HG03280 (cell line): ENCODE measurements around the gene PIGC.
"Not testable (repeated sequence)": the region's sequence is repeated elsewhere in the genome, so short reads cannot be mapped to it uniquely, and the experiment has no call there.

ENCODE experiments used
- ATAC-seq: cut with Tn5 transposase; IDR thresholded peaks from one replicate; pipeline ENCODE4 v1.9.1; 2021; ENCODE audit warnings: mild to moderate bottlenecking, moderate library complexity; ENCODE audit not compliant: unreplicated experiment

The PIGC gene

DNA sequence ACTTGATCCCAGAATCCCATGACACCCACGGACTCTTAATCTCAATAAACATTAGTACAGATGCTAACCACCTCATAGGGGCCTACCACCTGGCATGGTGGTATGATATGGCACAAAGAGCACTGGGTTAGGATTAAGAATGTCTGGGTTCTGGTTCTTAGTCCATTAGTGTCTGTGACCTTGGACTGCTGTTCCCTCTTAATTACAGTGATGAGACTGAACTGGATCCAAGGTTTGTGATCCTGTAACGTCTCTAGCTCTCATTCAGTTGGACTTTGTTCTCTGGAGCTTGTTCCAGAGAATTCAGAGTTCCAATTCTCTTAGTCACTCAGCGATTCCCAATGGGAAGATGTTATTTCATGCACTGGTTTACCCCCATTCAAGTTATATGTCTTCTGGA lies 23.6 kb upstream of the PIGC start:
- ATAC-seq = no peak

DNA sequence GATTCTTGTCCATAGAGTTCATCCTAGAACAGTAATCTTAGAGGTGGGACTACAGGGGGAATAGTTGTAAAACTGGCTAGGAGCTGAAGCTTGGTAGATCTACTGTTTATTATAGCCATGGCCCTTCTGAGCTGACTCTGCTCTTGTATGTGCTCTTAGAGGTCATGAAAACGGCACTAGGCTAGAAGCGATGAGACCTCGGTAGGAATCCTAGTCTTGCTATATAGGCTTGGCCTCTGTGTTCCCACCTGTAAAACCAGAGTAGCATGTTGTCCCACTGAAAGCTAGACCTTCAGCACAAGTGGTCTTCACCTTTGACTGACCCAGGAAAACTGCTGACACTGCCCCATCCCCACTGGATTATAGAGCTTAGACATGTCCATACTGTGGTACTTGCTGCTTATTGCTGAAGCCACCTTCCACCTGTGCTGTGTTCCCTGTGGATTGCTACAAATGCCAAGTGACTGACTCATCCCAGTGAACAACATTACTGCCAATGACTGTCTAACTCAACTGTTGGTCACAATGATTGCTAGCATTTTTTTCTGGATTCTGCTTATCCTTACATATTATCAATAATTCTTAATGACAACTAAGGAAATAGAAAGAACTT lies 23.0 kb upstream of the PIGC start:
- ATAC-seq = no peak

DNA sequence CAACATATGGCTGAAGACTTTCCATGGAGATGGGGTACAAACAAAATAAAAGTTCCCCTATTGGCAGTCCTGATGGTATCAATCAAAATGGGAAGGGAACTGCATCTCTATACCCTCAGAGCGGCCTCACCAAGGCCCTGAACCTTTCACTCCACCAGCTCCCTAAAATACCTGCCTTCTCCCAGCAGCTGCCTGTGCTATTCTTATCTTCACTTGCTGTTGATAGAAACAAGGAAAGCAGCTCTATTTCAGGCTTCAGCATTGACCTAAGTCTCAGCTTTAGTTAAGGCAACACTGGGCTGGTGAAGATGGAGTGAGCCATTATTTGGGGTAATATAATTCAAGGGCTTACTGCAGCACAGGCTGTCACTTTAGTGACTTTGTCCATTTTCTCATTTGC lies 21.7 kb upstream of the PIGC start:
- ATAC-seq = no peak

DNA sequence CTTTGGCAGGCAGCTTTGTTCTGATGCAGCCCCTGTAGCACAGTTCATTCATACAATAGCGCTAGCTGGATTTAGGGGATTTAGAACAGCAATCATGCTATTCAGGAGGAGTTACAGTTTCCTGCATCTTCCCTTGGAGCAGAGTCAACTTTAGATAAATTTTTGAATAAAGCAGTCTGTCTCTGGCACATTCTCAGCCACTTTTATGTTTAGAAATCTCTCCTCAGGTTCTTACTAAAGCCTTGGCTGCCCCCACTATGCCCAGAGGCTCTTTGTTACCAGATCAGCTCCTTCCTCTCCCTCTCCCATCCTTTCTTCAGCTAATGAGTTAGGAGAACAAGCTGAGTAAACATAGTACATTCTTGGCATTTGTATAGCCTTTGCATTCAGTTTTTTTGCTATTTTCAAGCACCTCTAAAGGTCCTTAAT lies 17.0 kb upstream of the PIGC start:
- no peak for ATAC-seq

DNA sequence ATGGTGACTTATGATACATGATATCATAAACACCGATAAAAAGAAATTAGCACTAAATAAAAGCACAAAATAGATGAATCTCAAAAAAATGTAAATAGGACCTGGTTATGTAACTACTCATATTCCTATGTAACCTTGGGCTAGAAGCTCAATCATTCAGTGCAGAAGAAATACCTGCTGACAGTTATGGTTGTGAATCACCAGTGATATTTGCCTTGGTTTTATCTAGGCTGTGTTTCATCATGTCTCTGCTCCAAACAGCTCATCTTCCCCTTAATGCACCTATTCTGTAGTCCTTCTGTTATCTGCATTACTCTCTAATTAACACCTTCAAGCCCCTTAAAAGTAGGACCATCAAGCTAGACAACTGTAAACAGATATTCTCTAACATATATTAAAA lies 16.3 kb upstream of the PIGC start:
- ATAC-seq = no peak

DNA sequence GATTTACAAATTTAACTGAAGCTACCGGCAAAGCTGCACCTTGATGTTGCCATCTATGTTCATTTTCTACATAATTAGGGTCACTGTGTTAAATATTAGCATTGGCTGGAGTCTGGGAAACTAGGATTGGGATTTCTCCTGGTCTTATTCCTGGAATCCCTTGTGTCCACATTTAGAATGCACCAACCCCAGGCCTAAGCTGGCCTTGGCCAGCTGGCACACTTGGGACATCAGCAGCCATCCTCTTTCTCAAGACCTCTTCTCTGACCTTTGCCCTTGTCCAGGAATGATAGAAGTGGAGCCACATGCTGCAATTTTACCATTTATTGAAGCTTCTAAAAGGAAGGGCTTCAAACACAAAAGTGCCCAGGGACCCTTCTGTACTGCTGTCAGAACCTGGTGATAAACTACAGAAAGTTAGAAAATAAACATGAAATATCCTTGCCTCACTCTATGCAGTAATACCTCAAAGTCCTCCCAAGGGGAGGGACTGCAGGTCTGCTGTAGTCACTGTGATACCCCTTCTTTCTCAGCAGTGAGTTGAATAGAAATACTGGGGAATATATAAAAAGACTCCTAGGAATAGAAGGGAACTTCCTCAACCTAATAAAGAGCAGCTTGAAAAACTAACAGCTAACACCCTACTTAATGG lies 13.7 kb upstream of the PIGC start:
- ATAC-seq = no peak

DNA sequence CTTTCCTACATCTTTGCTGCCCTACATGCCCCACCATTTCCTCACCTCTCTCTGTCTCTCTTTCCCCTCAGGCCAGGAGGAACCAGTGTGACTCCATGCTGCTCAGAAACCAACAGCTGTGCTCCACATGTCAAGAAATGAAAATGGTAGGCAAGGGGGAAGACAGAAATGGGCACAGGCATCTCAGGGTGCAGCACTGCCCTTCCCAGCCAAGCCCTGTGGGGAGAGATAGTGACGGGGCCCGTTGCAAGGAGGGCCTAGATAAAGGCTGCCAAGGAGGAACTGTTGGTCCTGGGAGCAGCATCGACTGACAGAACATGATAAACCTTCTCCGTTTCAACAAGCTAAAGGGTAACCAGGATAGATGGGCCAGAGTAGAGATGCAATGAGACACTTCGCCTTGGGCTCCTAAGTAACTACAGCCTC lies 12.5 kb upstream of the PIGC start:
- ATAC-seq = no peak

DNA sequence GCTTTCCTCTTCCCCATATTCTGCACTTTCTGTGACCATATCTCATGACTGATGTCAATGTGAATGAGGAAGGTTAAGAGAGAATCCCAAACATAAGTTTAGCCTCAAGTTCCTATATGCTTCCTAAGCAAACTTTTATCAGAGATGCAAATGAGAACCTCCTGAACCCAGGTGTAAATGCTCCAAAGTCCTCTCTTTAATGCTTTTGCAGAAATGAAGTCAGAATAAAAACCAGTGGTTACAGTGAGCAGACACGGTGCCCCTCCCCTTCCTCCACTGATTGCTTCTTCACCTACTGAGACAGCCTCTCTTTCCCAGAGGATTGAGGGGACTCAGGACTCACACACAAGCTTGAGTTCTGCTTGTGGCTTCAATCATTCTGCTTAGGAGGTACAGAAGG lies 11.6 kb upstream of the PIGC start:
- ATAC-seq = no peak

DNA sequence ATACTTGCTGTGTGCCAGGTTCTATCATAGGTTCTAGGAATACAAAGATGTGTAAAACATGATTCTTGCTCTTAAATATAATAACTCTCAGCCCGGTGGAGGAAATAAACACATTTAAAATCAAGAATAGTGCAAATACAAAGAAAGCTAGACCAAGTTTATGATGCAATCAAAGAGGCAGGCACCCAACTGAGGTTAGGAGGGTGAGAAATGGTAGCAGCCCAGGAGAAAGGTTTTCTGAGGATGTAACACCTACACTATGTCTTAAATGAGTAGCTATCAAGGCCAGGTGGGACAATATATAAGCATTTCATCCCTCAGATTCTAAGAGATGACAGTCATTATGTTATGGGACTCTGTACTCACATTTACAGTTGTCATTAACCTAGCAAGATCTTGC lies 9.7 kb upstream of the PIGC start:
- no peak for ATAC-seq

DNA sequence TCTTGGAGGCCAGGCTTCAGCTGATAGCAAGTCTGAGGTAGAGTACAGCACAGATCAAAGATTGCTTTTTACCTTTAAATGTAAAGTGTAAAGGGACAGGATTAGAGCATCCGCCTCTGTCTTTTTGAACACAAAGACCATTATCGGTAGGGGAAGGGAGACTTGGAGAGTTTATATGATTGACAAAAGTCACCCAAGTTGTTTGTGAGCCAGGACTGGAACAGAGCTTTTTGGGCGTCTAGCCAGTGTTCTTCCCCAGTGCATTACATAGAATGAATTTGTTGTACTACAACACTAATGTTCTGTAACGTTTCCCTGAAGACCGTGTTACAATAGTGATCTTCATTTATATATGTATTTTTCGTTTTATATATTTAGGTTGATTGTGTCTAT lies 9.3 kb upstream of the PIGC start:
- ATAC-seq = no peak

DNA sequence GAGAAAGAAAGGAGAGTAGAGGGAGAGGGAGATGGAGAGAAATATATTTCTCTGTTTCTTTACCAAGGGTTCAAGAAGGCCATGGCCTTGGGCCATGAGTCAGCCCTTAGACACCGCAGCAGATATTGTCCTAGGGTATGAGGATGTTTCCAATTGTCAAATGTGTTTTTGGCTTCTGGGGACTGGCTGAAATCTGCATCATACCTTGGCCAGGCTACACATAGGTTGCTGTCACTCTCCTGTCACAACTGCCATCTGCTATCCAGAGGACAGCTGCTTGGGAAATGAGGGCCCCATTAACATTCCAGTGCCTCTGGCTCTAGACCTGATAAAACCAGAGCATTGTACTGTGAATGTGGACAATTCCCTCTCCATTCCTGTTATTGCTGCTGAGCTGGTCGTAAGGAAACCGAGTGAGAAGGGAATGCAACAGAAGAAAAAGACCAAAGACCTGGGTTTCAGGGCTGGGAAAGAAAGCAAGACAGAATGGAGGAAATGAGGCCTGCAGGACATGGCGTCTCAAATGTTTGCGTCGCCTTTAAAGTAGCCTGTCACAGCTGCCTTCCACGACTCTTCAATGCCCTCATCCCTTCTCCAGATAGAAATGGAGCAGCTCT lies 8.8 kb upstream of the PIGC start:
- no peak for ATAC-seq

DNA sequence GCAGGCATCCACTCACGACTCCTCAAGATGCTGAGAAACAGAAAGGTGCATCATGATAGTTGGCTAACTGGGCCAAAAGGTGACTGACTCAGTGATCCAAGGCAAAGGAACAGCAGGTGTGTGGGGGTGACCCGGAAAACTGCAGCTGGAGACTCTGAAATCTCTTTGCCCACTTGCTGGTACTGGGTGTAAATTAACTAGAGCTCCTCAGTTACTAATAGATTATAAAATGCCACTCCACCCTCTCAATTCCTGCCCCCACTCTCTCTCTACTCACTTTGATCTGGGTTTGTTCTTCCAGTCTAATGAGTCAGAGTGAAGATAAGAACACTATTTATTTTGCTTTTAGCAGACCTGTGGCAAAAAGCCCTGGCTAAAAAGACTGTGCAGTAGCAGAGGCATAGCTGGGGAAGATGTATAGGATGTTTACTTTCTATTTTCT lies 7.2 kb upstream of the PIGC start:
- ATAC-seq = no peak

DNA sequence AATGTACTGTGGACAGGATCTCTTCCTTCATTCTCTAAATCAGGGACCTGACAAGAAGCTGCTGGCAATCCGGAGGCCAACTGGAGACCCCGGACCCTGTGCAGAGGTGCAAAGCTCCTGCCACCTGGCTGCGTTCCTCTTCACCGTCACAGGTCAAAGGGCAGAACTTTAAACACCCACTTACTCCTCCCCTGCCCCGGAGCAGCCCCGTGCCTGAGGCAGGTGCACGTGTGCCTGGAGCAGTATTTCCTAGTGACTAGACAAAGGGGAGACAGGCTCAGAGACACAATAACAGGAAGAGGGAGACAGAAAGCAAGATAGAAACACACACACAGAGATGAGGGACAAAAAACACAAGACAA lies 6.6 kb upstream of the PIGC start:
- no peak for ATAC-seq

DNA sequence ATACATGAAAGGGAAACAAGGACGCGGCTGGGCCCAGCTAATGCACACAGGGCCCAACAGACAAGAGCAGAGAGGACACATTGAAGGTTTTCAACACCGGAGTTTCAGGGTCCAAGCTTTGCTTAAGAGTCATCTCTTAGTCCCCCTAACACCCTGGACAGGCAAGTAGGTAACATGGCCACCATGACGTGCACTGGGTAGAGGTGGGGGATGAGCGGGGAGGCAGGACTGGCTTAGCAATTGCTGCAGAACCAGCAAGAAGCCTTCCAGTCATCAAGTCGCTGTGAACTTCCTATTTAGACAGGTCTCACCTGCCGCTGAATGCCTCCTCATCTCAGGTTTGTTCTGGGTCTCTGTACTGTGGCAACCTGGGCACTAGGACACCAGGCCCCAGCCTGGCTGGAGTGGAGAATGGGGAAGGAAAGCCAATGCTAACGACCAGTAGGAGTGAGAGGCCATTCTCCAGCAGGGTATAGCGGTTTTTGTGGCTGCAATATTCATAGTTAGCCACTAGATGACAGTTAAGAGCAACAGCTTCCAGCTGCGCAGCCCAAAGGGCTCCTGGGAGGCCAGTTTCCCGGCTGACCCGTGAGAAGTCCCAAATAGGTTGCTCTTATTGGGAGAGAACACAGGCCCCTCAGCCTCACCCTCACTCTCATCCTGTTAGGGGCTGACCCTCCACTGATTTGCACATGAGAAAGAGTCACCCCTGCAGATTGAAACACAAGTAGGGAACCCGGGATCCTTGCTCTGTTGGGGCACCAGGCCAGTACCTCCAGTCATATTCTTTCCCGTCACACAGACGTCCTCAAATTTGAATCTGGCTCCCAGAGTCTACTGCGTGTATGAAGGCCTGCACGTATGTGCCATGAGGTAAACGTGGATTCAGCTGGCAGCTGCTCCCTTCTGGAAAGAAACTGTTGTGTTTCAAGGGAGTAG lies 6.0 kb upstream of the PIGC start:
- peak; percentile 89 for ATAC-seq

DNA sequence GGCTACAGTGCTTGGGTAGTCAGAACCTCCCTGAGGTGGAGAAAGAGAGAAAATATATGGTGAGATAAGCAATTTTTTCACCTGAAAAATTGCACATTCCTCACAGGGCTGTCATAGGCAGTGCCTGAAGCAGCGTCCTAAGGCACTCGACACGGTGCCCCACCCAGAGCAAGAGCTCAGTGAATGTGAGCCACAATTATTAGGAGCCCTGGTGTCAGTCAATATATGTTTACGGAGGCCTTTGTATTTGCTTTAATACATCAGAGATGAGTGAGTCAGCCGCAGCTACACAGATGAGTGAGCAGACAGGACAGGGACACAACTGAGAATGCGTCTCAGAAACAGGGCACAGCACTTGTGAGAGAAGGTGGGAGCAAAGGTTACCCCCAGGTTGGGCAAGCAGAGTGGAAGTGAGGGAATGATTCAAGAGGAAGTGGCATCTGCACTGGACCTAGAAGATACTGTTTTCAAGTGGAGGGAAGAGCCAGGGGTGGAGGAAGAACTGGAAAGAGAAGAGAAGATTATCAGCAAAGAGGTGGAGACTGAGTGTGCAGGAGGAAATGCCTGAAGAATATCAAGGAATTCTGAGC lies 5.2 kb upstream of the PIGC start:
- ATAC-seq = no peak

DNA sequence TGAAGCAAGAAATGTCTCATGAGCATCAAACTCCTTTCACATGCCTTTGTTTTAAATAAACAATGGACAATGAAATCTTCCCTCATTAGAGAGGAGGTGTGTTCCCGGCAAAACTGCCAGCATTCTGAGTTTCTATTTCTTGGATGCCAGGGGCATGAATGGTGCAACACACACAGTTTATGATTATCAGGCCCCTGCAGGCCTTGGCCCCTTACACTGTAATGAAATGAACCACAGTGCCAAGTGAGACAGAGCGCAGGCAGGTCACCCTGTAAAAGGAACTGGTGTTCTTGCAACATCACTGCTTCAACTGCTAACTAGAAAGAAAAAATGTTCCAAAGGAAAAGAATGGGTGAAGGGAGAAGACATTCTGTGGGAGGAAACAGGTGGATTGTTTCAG lies 3.8 kb upstream of the PIGC start:
- ATAC-seq = no peak

DNA sequence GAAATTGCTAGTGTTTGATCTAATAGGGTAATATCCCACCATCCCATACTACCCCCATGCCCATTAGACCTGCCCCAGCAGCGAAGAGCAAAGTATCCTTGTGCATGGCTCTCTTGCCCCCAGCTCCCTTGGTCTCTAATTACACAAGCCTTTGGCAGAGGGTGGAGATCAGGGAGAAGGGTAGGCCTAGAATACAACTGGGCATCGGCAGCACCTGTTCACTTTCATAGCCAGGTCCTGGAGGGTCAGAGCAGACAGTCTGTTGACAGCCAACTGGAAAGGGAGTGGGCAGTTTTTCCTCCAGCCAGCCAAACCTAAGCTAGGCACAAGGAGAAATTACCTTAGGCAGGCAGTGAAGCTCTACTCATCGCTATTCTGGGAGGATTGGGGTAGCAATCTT lies 2.7 kb upstream of the PIGC start:
- no peak for ATAC-seq

DNA sequence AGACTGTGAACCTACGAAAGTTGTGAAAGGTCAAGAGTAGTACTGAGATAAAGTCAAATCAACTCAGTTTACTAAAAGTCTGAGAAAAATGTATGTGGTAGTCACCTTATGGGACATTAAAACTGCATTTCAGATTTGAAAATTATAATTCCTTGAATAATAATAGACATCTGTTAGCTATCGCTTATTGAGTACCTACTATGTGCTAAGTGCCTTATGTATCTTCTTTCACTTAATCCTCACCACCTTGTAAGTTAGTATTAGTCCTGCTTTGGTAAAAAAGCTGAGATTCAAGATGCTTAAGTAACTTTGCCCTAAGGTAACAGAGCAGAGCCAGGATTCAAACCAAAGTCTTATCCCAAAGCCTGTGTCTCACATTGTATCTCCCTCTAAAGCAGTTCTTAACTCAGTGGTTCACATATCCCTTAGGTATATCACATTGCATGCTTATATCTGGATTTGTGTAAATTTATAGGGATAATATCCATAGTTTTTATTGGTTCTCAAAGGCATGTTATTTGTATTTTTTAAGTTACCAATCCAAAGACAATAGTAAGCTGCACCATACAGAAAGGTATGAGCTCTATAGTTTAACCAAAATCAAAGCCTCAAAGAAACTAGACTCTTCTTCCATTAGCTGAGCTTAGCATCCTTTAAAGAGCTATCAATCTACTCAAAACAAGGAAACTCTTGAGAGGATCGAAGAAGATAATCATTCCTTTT lies 865 bp downstream of the PIGC start:
- ATAC-seq = no peak

DNA sequence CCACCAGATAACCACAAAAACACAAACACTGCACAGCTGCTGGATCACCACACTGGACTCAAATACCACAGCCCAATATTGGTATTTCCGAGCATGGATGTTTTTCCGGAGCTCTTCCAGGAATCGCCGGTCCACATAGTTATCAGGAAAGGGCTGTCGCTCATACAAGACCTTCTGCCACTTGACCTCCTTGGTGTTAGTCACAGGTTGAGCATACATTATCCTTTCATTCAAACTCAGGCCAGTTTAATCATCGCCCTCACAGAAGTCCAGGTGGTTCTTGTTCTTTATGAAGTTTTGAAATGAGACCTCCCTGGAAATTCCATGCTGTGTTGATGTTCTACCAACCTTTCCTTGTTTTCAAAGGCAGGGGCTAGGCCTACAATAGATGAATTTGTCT lies 1.5 kb downstream of the PIGC start:
- no peak for ATAC-seq

DNA sequence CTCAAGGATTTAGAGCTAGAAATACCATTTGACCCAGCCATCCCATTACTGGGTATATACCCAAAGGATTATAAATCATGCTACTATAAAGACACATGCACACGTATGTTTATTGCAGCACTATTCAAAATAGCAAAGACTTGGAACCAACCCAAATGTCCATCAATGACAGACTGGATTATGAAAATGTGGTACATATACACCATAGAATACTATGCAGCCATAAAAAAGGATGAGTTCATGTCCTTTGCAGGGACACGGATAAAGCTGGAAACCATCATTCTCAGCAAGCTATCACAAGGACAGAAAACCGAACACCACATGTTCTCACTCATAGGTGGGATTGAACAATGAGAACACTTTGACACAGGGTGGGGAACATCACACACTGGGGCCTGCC lies 6.7 kb downstream of the PIGC start:
- not testable (repeated sequence) for ATAC-seq
